Measurements from ENCODE around the gene POU2F2.

- no peak for TF ChIP-seq CTCF (IDR thresholded peaks at IDR 0.05)
- TF ChIP-seq POLR2AphosphoS5 (IDR thresholded peaks at IDR 0.05): no peak
Measured at GRCh38 chr19:42134535-42135070, 2.4 kb upstream of the POU2F2 start.

Data from stomach (tissue), 4 donors.